Liver (tissue), 9 donors: ENCODE measurements around the gene CCL27. TPM values are rescaled to one million over a fixed set of nuclear protein-coding genes. Genes with fewer than 3 reads are reported as not detected.

Experiments
- DNase-seq: peaks from one replicate; pipeline ENCODE4 v3.0.0-alpha.2; 2017; ENCODE audit warnings: low spot score
- H3K27ac ChIP-seq, 2 donors: one replicate each; pipeline ENCODE4 v1.7.0; 2013; ENCODE audit warnings: inconsistent platforms in 2 of 2, low read length in 2 of 2, control low read depth in 1 of 2, low read depth in 1 of 2, mild to moderate bottlenecking in 1 of 2
- H3K27me3 ChIP-seq, 4 donors: one replicate each; pipeline versions ENCODE4 v1.6.1 to v1.7.0; 2013; ENCODE audit warnings: low read length in 3 of 4, inconsistent platforms in 1 of 4, mild to moderate bottlenecking in 1 of 4, moderate library complexity in 1 of 4; ENCODE audit not compliant: control insufficient read depth in 4 of 4, insufficient read depth in 4 of 4
- H3K36me3 ChIP-seq, 4 donors: one replicate each; pipeline versions ENCODE4 v1.6.1 to v1.7.0; 2013; ENCODE audit warnings: low read length in 3 of 4, mild to moderate bottlenecking in 3 of 4, low read depth in 1 of 4, moderate library complexity in 1 of 4; ENCODE audit not compliant: control insufficient read depth in 4 of 4, insufficient read depth in 3 of 4
- H3K4me1 ChIP-seq, 4 donors: one replicate each; pipeline versions ENCODE4 v1.6.1 to v1.7.0; 2013; ENCODE audit warnings: low read length in 3 of 4, mild to moderate bottlenecking in 3 of 4, moderate library complexity in 1 of 4; ENCODE audit not compliant: control insufficient read depth in 4 of 4, insufficient read depth in 4 of 4
- H3K4me3 ChIP-seq, 3 donors: one replicate each; pipeline versions ENCODE4 v1.6.1 to v1.7.0; 2013; ENCODE audit warnings: low read length in 3 of 3, control low read depth in 1 of 3, low read depth in 1 of 3, mild to moderate bottlenecking in 1 of 3
- H3K9ac ChIP-seq, 2 donors: one replicate each; pipeline ENCODE4 v1.7.0; 2013; ENCODE audit warnings: low read length in 2 of 2, mild to moderate bottlenecking in 2 of 2, moderate library complexity in 2 of 2, control low read depth in 1 of 2, low read depth in 1 of 2
- H3K9me3 ChIP-seq, 4 donors: one replicate each; pipeline versions ENCODE4 v1.6.1 to v1.7.0; 2013; ENCODE audit warnings: low read length in 3 of 4; ENCODE audit not compliant: control insufficient read depth in 4 of 4
- FOXA1 ChIP-seq: IDR thresholded peaks from 2 replicates; pipeline ENCODE4 v1.6.1; 2016; ENCODE audit warnings: antibody characterized with exemption
- GABPA ChIP-seq, 2 donors: IDR thresholded peaks in 1 of 2; conservative IDR thresholded peaks in 1 of 2; 2 replicates each; pipeline ENCODE4 v1.6.1; 2016; ENCODE audit warnings: antibody characterized with exemption in 2 of 2, mild to moderate bottlenecking in 1 of 2, moderate library complexity in 1 of 2
- HNF4A ChIP-seq, 2 donors: conservative IDR thresholded peaks; 2 replicates each; pipeline ENCODE4 v1.6.1; 2016; ENCODE audit warnings: antibody characterized with exemption in 2 of 2, mild to moderate bottlenecking in 2 of 2
- HNF4G ChIP-seq: IDR thresholded peaks from 2 replicates; pipeline ENCODE4 v1.6.1; 2016; ENCODE audit warnings: antibody characterized with exemption
- JUND ChIP-seq, 2 donors: IDR thresholded peaks; 2 replicates each; pipeline ENCODE4 v1.6.1; 2016; ENCODE audit warnings: antibody characterized with exemption in 2 of 2
- NR2F2 ChIP-seq: IDR thresholded peaks from 2 replicates; pipeline ENCODE4 v1.6.1; 2016; ENCODE audit warnings: antibody characterized with exemption
- RAD21 ChIP-seq, 2 donors: IDR thresholded peaks; 2 replicates each; pipeline ENCODE4 v1.6.1; 2016; ENCODE audit warnings: antibody characterized with exemption in 2 of 2, mild to moderate bottlenecking in 2 of 2
- RXRA ChIP-seq, 2 donors: IDR thresholded peaks; 2 replicates each; pipeline ENCODE4 v1.6.1; 2017 to 2018; ENCODE audit warnings: antibody characterized with exemption in 2 of 2, mild to moderate bottlenecking in 1 of 2
- SP1 ChIP-seq: IDR thresholded peaks from 2 replicates; pipeline ENCODE4 v1.6.1; 2018; ENCODE audit warnings: antibody characterized with exemption, mild to moderate bottlenecking
- TAF1 ChIP-seq: conservative IDR thresholded peaks from 2 replicates; pipeline ENCODE4 v1.6.1; 2016; ENCODE audit warnings: antibody characterized with exemption, mild to moderate bottlenecking
- YY1 ChIP-seq: IDR thresholded peaks from 2 replicates; pipeline ENCODE4 v1.6.1; 2016; ENCODE audit warnings: antibody characterized with exemption, mild to moderate bottlenecking
- WGBS: extraction: QIAGEN DNeasy Blood & Tissue Kit; methylation state at CpG from one replicate; pipeline ENCODE4 v1.1.7; 2013; 5-methylcytosine and 5-hydroxymethylcytosine counted together
- polyA plus RNA-seq, 2 donors: library from polyadenylated mRNA; stranded (reverse) in 1 of 2; unstranded in 1 of 2; fragments of 200-250 nt in 1 of 2; fragments of >200 nt in 1 of 2; fragmentation: Nextera tagmentation in 1 of 2; extraction: Ambion mirVana in 1 of 2; gene quantifications; one replicate each; pipeline versions ENCODE4 v1.2.1 to v1.2.3, GENCODE V29; 2013 to 2015
- total RNA-seq, 2 donors: library from RNA; depleted of rRNA; stranded (reverse); fragments of >200 nt; gene quantifications; one replicate each; pipeline ENCODE4 v1.2.3, GENCODE V29; 2014
- TF ChIP-seq, protein P1 (sequence below): fragments of 150-350 bp; IDR thresholded peaks from 2 replicates; pipeline ENCODE4 v1.5.1; 2017; ENCODE audit warnings: improper control_type of control experiment, low read depth, low read length; ENCODE audit not compliant: missing input control
- TF ChIP-seq, protein P2 (sequence below): IDR thresholded peaks from 2 replicates; pipeline ENCODE4 v1.6.1; 2016; ENCODE audit warnings: antibody characterized with exemption
- TF ChIP-seq, protein P3 (sequence below): IDR thresholded peaks from 2 replicates; pipeline ENCODE4 v1.6.1; 2016; ENCODE audit warnings: antibody characterized with exemption
- TF ChIP-seq, protein P4 (sequence below): IDR thresholded peaks from 2 replicates; pipeline ENCODE4 v1.6.1; 2016; ENCODE audit warnings: antibody characterized with exemption, mild to moderate bottlenecking
- TF ChIP-seq, protein P5 (sequence below): IDR thresholded peaks from 2 replicates; pipeline ENCODE4 v1.6.1; 2016; ENCODE audit warnings: antibody characterized with exemption
- donor health status: healthy.
- donor health status: healthy.
- donor health status: healthy.
- donor health status: healthy.
- donor health status: healthy.

The CCL27 gene
- total and polyA plus RNA-seq, 4 donors, result not detected

DNA sequence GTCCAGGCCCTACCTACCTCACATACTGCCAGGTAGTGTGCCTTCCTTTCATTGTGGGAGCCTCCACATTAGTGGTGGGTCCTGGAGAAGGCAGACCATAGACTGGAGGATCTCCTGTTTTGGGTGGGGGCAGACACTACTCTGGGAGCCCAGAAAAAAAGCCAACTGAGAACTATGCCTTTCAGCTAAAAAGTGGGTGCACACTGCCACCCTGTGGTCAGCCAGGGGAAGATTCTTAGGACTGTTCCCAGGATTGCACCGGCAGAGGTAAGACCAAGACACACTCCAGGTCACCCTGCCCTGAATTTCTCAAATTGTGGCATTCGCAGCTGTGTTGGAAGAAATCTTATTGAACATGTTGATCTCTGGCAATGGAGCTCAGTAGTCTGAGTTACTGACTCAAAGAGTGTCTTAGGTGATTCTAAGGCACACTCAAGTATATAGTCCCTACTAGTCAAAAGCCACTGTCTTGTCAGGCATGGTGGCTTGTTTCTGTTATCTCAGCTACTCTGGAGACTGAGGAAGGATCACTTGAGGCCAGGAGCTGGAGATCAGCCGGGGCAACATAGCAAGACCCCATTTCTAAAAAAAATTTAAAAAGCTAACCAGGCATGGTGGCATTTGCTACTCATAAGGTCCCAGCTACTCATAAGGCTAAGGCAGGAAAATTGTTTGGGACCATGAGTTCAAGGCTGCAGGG is 28.5 kb downstream of the CCL27 start:
- no peaks in the 10 kb centered on the region for H3K27me3 ChIP-seq
- 22% methylated on average over 3 of the region's 3 CpGs for whole genome bisulfite sequencing
- H3K4me3 ChIP-seq, result no peak overlapping the region
- H3K9ac ChIP-seq, result no peak overlapping the region
- no peaks in the 10 kb centered on the region for H3K9me3 ChIP-seq
- H3K27ac ChIP-seq, result no peak overlapping the region
- H3K36me3 ChIP-seq, result peaks cover 0 to 4% (median 2%) of the 10 kb centered on the region in 4 donors
- H3K4me1 ChIP-seq, result peaks cover 8 to 87% (median 79%) of the 10 kb centered on the region in 4 donors
- TF ChIP-seq HNF4G (no peak), NR2F2 (no peak), RAD21 (IDR thresholded peaks at IDR 0.05) (peak; percentile 90 to 92), RXRA (IDR thresholded peaks at IDR 0.05) (peak in 1 of 2 donors; percentile 9)
- TF ChIP-seq, protein P1, sequence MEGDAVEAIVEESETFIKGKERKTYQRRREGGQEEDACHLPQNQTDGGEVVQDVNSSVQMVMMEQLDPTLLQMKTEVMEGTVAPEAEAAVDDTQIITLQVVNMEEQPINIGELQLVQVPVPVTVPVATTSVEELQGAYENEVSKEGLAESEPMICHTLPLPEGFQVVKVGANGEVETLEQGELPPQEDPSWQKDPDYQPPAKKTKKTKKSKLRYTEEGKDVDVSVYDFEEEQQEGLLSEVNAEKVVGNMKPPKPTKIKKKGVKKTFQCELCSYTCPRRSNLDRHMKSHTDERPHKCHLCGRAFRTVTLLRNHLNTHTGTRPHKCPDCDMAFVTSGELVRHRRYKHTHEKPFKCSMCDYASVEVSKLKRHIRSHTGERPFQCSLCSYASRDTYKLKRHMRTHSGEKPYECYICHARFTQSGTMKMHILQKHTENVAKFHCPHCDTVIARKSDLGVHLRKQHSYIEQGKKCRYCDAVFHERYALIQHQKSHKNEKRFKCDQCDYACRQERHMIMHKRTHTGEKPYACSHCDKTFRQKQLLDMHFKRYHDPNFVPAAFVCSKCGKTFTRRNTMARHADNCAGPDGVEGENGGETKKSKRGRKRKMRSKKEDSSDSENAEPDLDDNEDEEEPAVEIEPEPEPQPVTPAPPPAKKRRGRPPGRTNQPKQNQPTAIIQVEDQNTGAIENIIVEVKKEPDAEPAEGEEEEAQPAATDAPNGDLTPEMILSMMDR, result peak; percentile 86
- peak; percentile 77 for DNase-seq

DNA sequence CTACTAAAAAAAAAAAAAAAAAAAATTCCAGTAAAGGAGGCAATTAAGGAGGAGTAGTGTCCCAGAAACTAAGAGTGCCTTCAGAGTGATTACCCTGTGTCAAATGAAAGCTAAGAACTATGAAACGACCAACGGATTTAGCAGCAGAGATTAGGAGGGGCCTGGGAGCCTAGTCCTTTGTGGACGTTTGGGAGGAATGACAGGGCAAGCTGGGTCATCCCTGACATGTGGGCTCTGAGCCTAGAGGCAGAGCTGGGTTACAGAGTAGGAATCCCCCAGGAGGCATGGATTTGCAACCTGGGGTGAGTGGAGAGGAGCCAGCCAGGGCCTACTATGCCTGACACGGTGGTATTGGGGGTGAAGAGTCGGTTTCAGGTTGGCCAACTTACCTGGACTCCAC is 29.3 kb downstream of the CCL27 start:
- Histone ChIP-seq H3K9me3 (no peaks in the 10 kb centered on the region), H3K4me3 (no peak overlapping the region), H3K27ac (no peak overlapping the region), H3K4me1 (peaks cover 6 to 88% (median 78%) of the 10 kb centered on the region in 4 donors), H3K9ac (no peak overlapping the region), H3K27me3 (no peaks in the 10 kb centered on the region), H3K36me3 (peaks cover 0 to 4% (median 2%) of the 10 kb centered on the region in 4 donors)
- no peak for DNase-seq
- TF ChIP-seq FOXA1, result no peak
- no peak for TF ChIP-seq YY1
- WGBS, result 43% methylated on average over 5 of the region's 5 CpGs

DNA sequence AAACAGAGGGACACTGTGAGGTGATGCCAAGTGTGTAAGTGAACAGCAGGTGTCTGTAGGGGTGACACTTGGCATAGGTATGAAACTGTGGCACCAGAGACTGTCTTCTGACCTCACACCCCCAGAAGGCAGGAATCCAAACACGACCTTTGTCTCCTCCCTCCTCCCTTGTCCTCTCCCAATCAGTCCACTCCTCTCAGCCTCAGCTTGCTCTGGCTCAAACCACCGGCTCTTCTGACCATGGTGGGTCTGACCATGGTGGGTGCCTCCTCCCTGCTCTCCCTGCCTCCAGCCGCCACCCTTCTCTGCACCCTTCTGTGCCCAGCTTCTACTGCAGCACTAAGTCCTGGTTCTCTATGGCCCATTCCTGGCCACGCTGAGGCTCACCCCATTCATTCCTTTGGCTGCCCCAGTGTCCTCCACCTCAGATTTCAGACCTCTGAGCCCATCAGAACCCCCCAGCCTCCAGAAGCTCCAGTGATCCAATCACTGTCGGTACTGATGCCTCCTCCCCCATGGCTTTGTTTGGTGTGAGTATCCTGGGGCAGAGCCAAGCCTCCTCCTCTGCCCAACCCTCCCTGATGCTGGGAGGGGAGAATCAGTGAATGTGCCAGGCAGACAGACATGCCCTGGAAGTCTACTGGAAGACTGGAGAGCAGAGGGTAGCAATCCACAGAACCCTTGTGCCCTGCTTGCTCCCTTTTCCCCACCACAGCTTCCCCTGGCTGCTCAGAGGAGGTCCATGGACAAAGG is 31.9 kb downstream of the CCL27 start:
- DNase-seq, result no peak
- Histone ChIP-seq H3K9me3 (no peaks in the 10 kb centered on the region), H3K36me3 (peaks cover 0 to 4% (median 2%) of the 10 kb centered on the region in 4 donors), H3K9ac (peak overlapping the region in 1 of 2 donors; percentile 21), H3K4me3 (peak overlapping the region; percentile 10 to 52 (median 36)), H3K27ac (peak overlapping the region; percentile 86 to 91), H3K27me3 (no peaks in the 10 kb centered on the region), H3K4me1 (peaks cover 6 to 74% (median 68%) of the 10 kb centered on the region in 4 donors)
- WGBS, result 10% methylated on average over 5 of the region's 5 CpGs
- peak in 1 of 2 donors; percentile 27 for TF ChIP-seq GABPA (IDR thresholded peaks at IDR 0.05 in 1 of 2, conservative IDR thresholded peaks at IDR 0.05 in 1 of 2)
- TF ChIP-seq, protein P2, sequence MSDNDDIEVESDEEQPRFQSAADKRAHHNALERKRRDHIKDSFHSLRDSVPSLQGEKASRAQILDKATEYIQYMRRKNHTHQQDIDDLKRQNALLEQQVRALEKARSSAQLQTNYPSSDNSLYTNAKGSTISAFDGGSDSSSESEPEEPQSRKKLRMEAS, result no peak
- TF ChIP-seq, protein P3, sequence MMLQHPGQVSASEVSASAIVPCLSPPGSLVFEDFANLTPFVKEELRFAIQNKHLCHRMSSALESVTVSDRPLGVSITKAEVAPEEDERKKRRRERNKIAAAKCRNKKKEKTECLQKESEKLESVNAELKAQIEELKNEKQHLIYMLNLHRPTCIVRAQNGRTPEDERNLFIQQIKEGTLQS, result no peak
- TF ChIP-seq HNF4G, result peak; percentile 11
- TF ChIP-seq SP1, result peak; percentile 78
- no peak for TF ChIP-seq TAF1
- TF ChIP-seq, protein P4, sequence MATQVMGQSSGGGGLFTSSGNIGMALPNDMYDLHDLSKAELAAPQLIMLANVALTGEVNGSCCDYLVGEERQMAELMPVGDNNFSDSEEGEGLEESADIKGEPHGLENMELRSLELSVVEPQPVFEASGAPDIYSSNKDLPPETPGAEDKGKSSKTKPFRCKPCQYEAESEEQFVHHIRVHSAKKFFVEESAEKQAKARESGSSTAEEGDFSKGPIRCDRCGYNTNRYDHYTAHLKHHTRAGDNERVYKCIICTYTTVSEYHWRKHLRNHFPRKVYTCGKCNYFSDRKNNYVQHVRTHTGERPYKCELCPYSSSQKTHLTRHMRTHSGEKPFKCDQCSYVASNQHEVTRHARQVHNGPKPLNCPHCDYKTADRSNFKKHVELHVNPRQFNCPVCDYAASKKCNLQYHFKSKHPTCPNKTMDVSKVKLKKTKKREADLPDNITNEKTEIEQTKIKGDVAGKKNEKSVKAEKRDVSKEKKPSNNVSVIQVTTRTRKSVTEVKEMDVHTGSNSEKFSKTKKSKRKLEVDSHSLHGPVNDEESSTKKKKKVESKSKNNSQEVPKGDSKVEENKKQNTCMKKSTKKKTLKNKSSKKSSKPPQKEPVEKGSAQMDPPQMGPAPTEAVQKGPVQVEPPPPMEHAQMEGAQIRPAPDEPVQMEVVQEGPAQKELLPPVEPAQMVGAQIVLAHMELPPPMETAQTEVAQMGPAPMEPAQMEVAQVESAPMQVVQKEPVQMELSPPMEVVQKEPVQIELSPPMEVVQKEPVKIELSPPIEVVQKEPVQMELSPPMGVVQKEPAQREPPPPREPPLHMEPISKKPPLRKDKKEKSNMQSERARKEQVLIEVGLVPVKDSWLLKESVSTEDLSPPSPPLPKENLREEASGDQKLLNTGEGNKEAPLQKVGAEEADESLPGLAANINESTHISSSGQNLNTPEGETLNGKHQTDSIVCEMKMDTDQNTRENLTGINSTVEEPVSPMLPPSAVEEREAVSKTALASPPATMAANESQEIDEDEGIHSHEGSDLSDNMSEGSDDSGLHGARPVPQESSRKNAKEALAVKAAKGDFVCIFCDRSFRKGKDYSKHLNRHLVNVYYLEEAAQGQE, result peak; percentile 52
- TF ChIP-seq FOXA1, result no peak
- TF ChIP-seq NR2F2, result no peak
- TF ChIP-seq JUND (IDR thresholded peaks at IDR 0.05), result peak in 1 of 2 donors; percentile 22
- TF ChIP-seq, protein P5, sequence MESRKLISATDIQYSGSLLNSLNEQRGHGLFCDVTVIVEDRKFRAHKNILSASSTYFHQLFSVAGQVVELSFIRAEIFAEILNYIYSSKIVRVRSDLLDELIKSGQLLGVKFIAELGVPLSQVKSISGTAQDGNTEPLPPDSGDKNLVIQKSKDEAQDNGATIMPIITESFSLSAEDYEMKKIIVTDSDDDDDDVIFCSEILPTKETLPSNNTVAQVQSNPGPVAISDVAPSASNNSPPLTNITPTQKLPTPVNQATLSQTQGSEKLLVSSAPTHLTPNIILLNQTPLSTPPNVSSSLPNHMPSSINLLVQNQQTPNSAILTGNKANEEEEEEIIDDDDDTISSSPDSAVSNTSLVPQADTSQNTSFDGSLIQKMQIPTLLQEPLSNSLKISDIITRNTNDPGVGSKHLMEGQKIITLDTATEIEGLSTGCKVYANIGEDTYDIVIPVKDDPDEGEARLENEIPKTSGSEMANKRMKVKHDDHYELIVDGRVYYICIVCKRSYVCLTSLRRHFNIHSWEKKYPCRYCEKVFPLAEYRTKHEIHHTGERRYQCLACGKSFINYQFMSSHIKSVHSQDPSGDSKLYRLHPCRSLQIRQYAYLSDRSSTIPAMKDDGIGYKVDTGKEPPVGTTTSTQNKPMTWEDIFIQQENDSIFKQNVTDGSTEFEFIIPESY, result no peak
- TF ChIP-seq YY1, result peak; percentile 29
- TF ChIP-seq RXRA (IDR thresholded peaks at IDR 0.05), result peak; percentile 18 to 52
- peak; percentile 76 to 80 for TF ChIP-seq HNF4A (conservative IDR thresholded peaks at IDR 0.05)
- no peak for TF ChIP-seq RAD21 (IDR thresholded peaks at IDR 0.05)
